HL-60 (cell line): ENCODE data around the gene KRTAP5-9.

Experiments
- DNase-seq, 2 experiments: peaks; one replicate each; pipeline ENCODE4 v3.0.0-alpha.2; 2010 to 2020; ENCODE audit warnings: low read depth in 1 of 2, low spot score in 1 of 2
- H3K27ac ChIP-seq: fragments of 250-450 bp; sonication (Bioruptor Pico); replicated peaks from 2 replicates; pipeline ENCODE4 v1.5.1; 2020; ENCODE audit warnings: mild to moderate bottlenecking, moderate library complexity
- H3K27me3 ChIP-seq: fragments of 250-450 bp; sonication (Bioruptor Pico); 2 replicates; pipeline ENCODE4 v1.5.1; 2021; ENCODE audit warnings: mild to moderate bottlenecking, moderate library complexity; ENCODE audit not compliant: insufficient read depth, poor library complexity, severe bottlenecking
- H3K4me3 ChIP-seq: replicated peaks from 2 replicates; pipeline ENCODE4 v1.5.1; 2011; ENCODE audit warnings: mild to moderate bottlenecking, control low read depth, low read length; ENCODE audit not compliant: insufficient read depth
- GABPA ChIP-seq: IDR thresholded peaks from 2 replicates; pipeline ENCODE4 v1.6.1; 2012; ENCODE audit warnings: low read depth
- POLR2AphosphoS5 ChIP-seq: IDR thresholded peaks from 2 replicates; pipeline ENCODE4 v1.6.1; 2012; ENCODE audit warnings: low read depth
- REST ChIP-seq: IDR thresholded peaks from 2 replicates; pipeline ENCODE4 v1.6.1; 2012; ENCODE audit warnings: low read depth; ENCODE audit not compliant: insufficient replicate concordance
- SPI1 ChIP-seq: IDR thresholded peaks from 2 replicates; pipeline ENCODE4 v1.6.1; 2012; ENCODE audit warnings: low read depth, mild to moderate bottlenecking, borderline replicate concordance
- TF ChIP-seq, protein P1 (sequence below): IDR thresholded peaks from one replicate; pipeline ENCODE4 v1.5.1; 2011; ENCODE audit warnings: low read length, control low read depth, inconsistent platforms; ENCODE audit not compliant: insufficient read depth

KRTAP5-9 gene

DNA sequence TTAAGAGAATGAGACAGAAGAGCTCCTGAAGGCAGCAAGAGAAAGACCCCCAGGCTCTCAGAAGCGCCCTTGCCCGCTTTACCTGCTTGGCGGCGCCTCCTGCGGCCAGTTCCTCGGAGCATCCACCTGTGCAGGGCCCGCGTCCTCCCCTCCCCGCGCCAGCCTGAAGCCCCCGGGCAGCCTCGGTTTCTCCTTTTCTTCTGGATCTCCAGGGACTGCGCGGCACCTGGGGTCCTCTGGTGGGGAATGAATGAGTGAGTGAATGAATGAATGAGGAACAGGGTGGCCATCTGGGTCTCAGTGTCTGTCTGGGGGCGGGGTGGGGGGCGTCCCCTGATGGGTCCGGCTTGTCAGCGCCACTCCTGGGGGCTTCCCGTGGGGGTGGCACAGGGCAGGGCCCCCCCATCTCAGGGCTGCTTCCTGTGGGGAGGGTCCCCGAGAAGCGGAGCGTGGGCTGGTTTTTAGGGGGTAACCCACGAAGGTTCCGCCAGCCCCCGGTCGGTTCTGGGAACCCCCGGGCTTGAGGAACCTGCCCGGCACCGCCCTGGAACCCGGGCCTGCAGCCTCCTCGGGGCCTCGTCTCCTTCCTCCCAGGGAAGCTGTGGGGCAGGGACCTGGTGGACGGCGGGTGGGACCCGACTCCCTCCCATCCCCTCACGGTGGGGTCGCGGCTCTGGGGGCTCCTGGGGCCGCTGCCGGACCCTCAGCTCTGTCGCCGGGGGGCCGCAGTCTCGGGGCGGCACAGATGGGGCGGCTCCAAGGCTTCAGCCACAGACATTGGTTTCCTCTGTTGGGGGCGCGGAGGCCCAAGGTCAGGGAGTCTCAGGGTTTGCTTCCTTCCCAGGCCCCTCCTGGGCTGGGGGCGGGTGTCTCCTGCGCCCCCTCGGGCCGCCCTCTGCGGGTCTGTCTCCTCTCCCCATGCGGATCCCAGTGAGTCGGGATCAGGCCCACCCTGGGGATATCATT is 29.4 kb upstream of the KRTAP5-9 start:
- TF ChIP-seq POLR2AphosphoS5 (no peak), REST (no peak), GABPA (no peak), SPI1 (no peak)
- TF ChIP-seq, protein P1, sequence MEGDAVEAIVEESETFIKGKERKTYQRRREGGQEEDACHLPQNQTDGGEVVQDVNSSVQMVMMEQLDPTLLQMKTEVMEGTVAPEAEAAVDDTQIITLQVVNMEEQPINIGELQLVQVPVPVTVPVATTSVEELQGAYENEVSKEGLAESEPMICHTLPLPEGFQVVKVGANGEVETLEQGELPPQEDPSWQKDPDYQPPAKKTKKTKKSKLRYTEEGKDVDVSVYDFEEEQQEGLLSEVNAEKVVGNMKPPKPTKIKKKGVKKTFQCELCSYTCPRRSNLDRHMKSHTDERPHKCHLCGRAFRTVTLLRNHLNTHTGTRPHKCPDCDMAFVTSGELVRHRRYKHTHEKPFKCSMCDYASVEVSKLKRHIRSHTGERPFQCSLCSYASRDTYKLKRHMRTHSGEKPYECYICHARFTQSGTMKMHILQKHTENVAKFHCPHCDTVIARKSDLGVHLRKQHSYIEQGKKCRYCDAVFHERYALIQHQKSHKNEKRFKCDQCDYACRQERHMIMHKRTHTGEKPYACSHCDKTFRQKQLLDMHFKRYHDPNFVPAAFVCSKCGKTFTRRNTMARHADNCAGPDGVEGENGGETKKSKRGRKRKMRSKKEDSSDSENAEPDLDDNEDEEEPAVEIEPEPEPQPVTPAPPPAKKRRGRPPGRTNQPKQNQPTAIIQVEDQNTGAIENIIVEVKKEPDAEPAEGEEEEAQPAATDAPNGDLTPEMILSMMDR = no peak
- DNase-seq = no peak
- no peaks in the 10 kb centered on the region for H3K27me3 ChIP-seq

DNA sequence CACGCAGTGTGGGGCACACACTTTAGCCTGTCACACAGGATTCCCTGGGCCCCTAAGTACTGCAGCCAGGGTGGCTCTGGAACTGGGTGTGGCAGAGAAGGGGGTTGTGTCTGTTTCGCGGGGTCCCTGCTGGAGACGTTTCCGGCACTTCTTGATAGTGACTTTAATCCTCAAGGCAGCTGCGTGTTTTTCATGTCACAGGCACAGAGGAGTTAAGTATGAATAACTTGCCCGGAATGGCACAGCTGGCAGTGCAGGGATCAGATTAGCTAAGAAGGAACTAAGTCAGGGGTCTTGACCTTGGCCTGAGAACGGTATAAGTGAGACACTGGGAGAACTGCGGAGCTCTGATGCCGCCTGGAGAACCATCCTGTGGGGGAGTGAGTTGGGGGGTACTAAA is 28.7 kb upstream of the KRTAP5-9 start:
- DNase-seq = no peak
- no peak overlapping the region for H3K4me3 ChIP-seq
- TF ChIP-seq REST (no peak), GABPA (no peak), POLR2AphosphoS5 (no peak), SPI1 (no peak)
- TF ChIP-seq, protein P1 = no peak

More for the DNA sequence above, 29.4 kb upstream of the KRTAP5-9 start:
- H3K4me3 ChIP-seq = no peak overlapping the region
- H3K27ac ChIP-seq = no peak overlapping the region

DNA sequence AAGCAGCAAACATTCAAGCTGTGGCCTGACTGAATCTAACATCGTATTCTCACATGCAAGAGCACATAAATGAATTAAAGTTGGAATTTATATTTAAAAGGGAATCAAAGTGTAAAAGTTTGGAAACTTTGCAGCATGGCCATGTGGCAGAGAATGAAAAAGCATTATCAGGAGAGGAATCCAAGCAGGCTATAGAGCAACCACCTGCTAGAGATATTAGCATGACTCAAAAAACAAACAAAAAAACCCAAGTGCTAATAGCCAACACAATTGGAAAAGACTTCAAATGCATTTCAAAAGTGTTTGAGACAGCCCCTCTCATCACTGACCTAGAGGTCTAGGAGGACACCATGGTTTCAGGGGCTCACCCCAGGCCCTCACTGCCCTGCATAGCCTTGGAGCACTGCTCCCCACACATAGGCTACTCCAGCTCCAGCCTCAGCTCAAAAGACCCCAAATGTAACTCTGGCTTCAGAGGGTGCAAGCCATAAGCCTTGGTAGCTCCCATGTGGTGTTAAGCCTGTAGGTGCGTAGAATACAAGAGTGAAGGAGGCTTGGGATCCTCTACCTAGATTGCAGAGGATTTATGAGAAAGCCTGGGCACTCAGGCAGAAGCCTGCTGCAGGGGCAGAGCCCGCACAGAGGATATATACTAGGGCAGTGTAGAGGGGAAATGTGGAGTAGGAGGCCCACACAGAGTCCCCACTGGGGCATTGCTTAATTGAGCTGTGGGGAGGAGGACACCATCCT is 22.9 kb upstream of the KRTAP5-9 start:
- no peak overlapping the region for H3K4me3 ChIP-seq
- H3K27me3 ChIP-seq = no peaks in the 10 kb centered on the region
- no peak overlapping the region for H3K27ac ChIP-seq
- TF ChIP-seq POLR2AphosphoS5 (no peak), GABPA (no peak), REST (no peak), SPI1 (no peak)
- TF ChIP-seq, protein P1 = no peak
- DNase-seq = no peak

More for the DNA sequence above, 28.7 kb upstream of the KRTAP5-9 start:
- no peaks in the 10 kb centered on the region for H3K27me3 ChIP-seq
- no peak overlapping the region for H3K27ac ChIP-seq
